Retinal pigment epithelial cell (primary cell): ENCODE measurements around the gene MAD1L1.
"Not testable (repeated sequence)": the region's sequence is repeated elsewhere in the genome, so short reads cannot be mapped to it uniquely, and the experiment has no call there.

Source experiments
- DNase-seq: peaks from one replicate; pipeline ENCODE4 v3.0.0-alpha.2; 2010; ENCODE audit warnings: low read depth
- H3K4me3 ChIP-seq: 2 replicates; pipeline ENCODE4 v1.5.1; 2011; ENCODE audit warnings: mild to moderate bottlenecking, low read length, control low read depth, moderate library complexity
- TF ChIP-seq, protein P1 (sequence below): conservative IDR thresholded peaks from 2 replicates; pipeline ENCODE4 v1.5.1; 2011; ENCODE audit warnings: low read depth, low read length, control low read depth, inconsistent platforms

Gene MAD1L1

DNA sequence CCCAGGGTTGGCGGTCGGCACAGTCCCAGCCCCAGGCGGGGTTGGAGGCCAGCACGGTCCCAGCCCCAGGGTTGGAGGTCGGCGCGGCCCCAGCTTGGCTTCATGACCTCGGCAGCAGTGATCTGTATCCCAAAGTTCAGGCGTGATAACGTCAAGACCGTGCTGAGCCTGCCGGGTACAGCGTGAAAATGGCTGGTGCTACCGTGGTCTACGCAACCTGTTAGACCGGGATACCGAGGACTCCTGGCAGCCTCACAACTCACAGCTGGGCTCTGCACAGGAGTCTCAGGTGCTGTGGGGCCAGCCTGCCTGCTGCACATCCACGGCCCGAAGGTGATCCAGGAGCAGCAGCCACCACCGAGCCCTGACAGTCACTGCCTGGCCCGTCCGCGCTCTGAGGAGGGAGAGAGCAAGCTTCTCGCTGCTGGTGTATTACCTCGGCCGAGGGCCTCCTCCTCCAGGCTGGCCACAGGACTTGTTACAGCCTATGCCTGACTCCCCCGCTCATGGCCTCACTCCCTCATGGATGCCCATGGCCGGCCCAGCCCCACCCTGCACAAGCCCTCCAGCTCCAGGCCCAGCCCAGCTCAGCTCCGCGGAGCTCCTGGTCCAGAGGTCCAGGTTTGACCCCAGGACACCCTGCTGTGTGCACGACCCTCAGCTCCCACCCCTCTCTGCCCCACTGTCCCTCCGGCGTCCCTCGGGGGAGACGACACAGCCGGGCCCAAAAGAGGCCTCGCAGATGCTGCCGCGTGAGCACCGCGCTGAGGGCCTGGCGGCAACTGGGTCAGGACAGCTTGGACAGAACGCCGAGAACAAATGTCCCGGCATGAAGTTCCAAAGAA lies 406.6 kb downstream of the MAD1L1 start:
- DNase-seq = no peak
- H3K4me3 ChIP-seq = no peak overlapping the region
- TF ChIP-seq, protein P1, sequence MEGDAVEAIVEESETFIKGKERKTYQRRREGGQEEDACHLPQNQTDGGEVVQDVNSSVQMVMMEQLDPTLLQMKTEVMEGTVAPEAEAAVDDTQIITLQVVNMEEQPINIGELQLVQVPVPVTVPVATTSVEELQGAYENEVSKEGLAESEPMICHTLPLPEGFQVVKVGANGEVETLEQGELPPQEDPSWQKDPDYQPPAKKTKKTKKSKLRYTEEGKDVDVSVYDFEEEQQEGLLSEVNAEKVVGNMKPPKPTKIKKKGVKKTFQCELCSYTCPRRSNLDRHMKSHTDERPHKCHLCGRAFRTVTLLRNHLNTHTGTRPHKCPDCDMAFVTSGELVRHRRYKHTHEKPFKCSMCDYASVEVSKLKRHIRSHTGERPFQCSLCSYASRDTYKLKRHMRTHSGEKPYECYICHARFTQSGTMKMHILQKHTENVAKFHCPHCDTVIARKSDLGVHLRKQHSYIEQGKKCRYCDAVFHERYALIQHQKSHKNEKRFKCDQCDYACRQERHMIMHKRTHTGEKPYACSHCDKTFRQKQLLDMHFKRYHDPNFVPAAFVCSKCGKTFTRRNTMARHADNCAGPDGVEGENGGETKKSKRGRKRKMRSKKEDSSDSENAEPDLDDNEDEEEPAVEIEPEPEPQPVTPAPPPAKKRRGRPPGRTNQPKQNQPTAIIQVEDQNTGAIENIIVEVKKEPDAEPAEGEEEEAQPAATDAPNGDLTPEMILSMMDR = no peak

DNA sequence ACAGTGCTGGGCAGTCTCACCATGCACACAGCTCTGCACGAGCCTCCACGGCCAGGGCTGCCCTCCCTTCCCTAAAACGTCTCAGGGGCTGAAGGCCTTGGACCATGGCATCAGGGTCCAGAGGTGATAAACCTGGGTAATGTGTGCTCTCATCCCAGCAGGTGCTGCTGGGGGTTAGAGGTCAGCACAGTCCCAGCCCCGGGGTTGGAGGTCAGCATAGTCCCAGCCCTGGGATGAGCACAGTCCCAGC lies 407.2 kb downstream of the MAD1L1 start:
- not testable (repeated sequence) for DNase-seq, H3K4me3 ChIP-seq

DNA sequence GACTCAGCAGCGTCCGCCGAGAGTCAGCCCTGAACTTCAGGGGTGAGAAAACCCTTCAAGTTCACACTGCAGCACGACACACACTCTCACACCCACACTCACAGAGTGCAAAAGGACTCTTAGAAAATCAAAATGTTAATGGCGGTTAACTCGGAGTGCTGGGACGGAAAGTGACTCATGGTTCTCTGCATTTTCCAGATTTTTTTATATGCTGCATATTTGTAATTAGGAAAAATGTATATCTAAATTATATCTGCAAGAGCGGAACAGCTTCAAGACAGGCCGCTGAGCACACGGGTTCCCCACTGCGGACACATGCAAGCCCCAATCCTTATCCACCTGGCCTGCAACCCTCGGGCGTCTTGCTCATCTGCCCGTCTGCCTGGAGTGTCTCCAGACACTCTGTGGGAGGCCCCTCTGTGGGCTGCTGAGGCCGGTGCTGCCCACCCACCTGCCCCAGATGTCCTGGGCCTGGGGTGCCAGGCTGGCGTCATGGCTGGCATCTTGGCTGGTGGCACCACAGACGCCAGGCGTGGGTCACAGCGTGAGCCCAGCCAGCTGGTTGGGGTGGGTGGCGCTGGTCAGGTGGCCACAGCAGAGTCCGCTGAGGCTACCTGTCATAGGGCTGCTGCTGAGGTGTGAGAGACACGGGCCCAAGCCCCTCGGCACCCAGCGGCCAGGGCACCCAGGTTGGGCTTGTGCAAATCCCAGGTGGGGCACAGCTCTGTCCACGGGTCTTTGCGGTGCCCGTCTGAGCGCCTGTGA lies 407.7 kb downstream of the MAD1L1 start:
- not testable (repeated sequence) for DNase-seq

DNA sequence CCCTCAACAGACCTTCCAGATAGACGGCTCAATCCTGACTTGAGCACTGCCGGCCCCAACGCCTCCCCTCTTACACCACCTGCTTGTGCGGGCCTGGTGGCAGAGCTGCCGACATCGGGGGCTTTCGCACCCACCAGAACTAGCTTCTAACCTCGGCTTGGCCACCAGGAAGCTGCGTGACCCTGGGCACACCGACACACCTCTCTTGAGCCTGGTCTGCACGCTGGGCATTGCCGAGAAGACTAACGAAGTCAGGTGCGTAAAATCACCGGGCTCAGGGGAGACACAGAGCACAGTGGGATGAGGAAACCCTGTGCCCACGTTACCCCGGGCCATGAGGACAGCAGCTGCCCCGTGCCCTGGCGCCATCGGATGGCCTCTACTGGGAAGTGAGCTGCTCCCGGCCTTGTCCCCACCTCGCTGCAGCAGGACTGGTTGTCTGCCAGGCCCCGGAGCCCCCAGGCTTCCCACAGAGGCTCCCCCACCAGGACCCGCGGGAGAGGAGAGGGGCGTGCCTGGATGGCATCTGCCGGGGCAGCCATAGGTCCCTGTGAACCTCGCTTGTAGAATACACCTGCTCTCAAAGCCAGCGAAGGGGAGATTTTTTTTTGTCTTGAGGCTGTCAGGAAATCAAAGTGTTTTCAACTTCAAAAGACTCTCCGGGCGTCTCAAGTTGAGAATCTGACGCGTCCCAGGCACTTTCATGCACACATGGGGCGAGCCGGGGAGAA lies 408.4 kb downstream of the MAD1L1 start:
- DNase-seq, H3K4me3 ChIP-seq: not testable (repeated sequence)

More for the DNA sequence above, 407.7 kb downstream of the MAD1L1 start:
- not testable (repeated sequence) for H3K4me3 ChIP-seq

DNA sequence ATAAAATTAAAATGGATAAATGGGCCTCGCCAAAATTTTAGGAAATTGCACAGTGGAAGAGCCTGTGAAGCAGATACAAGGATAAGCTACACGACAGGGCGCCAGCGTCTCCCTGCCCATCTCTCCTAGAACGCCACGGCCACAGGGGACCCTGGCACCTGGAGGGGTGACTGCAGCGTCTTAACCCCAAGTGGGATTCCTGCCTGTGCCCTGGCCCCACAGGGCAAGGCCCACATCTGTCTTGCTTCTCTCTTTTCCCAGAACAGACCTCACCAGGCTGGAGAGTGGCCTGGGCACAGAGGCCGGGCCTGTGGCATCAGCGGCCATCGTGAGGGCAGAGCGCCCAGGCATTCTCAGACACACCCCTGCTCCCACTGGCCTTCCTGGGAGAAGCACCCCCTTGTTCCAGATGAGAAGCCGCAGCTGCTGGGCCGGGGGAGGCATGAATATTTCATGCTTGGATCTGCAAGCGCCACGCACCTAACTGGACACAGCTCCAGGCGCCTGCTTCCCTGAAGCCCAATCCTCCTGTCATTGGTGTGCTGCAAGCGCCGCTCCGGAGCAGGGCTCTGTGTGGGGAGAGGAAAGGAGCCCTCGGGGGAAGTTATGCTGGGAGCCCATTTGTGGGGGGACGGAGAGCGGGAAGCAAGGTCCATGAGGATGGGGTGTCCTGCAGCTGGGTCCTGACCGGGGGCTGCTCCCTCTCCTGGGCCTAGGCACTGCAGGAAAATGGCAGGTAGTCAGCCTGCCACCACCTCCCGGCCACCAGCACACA lies 409.2 kb downstream of the MAD1L1 start:
- no peak for DNase-seq
- TF ChIP-seq, protein P1 = no peak
- no peak overlapping the region for H3K4me3 ChIP-seq

DNA sequence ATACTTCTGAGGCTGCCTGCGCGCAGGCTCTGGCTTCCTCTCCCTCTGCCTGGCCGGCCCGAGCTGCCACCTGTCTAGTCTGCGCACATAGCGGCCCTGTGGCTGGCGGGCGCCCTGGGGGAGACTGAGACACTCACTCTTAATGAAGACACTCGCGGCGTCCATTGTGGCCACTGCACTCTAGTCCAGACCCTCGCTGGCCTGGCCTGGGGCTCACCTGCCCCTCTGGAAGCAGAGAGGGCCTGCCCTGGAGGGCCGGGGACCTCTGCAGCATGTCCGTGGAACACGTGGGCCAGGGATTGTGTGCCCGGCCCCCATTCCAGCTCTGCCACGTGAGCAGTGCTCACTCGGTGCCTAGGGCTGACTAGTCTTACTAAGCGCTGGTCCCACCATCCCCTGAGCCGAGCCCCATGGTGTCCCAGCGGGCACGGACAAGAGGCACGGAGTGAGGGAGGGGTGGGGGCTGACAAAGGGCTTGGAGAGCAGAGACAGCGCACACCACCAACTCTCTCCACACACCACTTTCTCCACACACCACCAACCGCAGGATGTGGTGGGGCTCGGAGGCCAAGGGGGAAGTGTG lies 413.4 kb downstream of the MAD1L1 start:
- TF ChIP-seq, protein P1 = no peak
- no peak overlapping the region for H3K4me3 ChIP-seq
- no peak for DNase-seq

DNA sequence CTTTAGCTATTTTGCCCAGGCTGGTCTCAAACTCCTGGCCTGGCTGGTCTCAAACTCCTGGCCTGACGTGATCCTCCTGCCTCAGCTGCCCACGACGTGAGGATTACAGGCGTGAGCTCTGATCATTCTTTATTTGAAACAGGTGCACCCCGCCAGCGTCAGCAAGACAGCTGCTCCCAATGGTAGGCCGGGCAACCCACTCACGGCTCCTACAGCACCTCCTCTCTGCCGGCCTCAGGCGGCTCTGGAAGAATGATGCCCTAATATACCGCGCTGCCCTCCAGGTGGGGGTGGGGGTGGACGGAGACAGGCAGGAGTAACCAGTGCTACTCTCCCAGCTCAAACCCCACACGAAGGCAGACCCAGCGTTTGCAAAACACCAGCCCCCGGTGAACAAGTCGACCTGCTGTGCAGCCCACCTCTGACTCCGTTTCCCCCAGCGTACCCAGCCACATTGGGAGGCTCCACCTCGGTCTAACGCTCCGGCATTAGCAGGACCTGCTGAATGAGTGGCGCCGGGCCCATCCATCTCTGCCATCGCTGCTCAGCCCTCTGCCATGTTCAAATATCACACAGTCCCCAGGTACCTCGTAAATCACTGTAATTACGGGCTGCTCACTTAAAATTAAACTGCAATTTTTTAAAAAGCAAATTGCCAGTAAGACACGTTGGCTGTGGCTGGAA lies 414.0 kb downstream of the MAD1L1 start:
- no peak for DNase-seq
- no peak overlapping the region for H3K4me3 ChIP-seq
- TF ChIP-seq, protein P1 = no peak
